Testis (tissue), 3 donors: ENCODE data around the gene NUP93. TPM values are rescaled to one million over a fixed set of nuclear protein-coding genes. Genes with fewer than 3 reads are reported as not detected.

Experiments
- DNase-seq: peaks from one replicate; pipeline ENCODE4 v3.0.0-alpha.2; 2019
- H3K27ac ChIP-seq, 2 donors: fragments of 200-600 bp; sonication (generic); one replicate each; pipeline ENCODE4 v1.5.1; 2019
- H3K27me3 ChIP-seq: fragments of 200-600 bp; sonication (generic); one replicate; pipeline ENCODE4 v1.5.1; 2019
- H3K36me3 ChIP-seq: fragments of 200-600 bp; sonication (generic); one replicate; pipeline ENCODE4 v1.5.1; 2017; ENCODE audit warnings: low read depth; ENCODE audit errors: missing control alignments
- H3K4me1 ChIP-seq: fragments of 200-600 bp; sonication (generic); one replicate; pipeline ENCODE4 v1.5.1; 2019
- H3K4me3 ChIP-seq, 2 donors: fragments of 200-600 bp; sonication (generic); one replicate each; pipeline ENCODE4 v1.5.1; 2017 to 2019
- H3K9me3 ChIP-seq: fragments of 200-600 bp; sonication (generic); one replicate; pipeline ENCODE4 v1.5.1; 2017
- POLR2A ChIP-seq: fragments of 450-650 bp; IDR thresholded peaks from one replicate; pipeline ENCODE4 v1.6.1; 2017; ENCODE audit warnings: antibody characterized with exemption, mild to moderate bottlenecking, moderate library complexity
- WGBS, 2 donors: methylation state at CpG; one replicate each; pipeline ENCODE4 v1.1.5; 2018; 5-methylcytosine and 5-hydroxymethylcytosine counted together
- intact Hi-C: fragments of 100-400 bp; cut with DNase I; formaldehyde crosslinking; loops from one replicate; pipeline ENCODE4 v1.15.1; 2023; ENCODE audit warnings: low total_unique reads
- polyA plus RNA-seq: library from polyadenylated mRNA; stranded (reverse); fragments of 350-450 nt; fragmentation: Illumina TruSeq; extraction: RNeasy Lipid Tissue Mini Kit (QIAGEN cat#74804); gene quantifications from one replicate; pipeline ENCODE4 v1.2.3, GENCODE V29; 2014; ENCODE audit warnings: low read depth, low replicate concordance; ENCODE audit not compliant: insufficient read depth
- total RNA-seq, 2 donors: library from RNA; depleted of rRNA; stranded (reverse); fragments of >200 nt; gene quantifications; one replicate each; pipeline ENCODE4 v1.2.3, GENCODE V29; 2016
- TF ChIP-seq, protein P1 (sequence below), 3 experiments: fragments of 450-650 bp in 2 of 3; fragments of 200-600 bp in 1 of 3; sonication (generic) in 1 of 3; IDR thresholded peaks; one replicate each; pipeline ENCODE4 v1.5.1; 2016 to 2019; ENCODE audit warnings: antibody characterized with exemption in 3 of 3, mild to moderate bottlenecking in 2 of 3, moderate library complexity in 1 of 3

The NUP93 gene
- total and polyA plus RNA-seq, 3 donors from 2014 or later: 94.2 to 147 (median 102) TPM

DNA sequence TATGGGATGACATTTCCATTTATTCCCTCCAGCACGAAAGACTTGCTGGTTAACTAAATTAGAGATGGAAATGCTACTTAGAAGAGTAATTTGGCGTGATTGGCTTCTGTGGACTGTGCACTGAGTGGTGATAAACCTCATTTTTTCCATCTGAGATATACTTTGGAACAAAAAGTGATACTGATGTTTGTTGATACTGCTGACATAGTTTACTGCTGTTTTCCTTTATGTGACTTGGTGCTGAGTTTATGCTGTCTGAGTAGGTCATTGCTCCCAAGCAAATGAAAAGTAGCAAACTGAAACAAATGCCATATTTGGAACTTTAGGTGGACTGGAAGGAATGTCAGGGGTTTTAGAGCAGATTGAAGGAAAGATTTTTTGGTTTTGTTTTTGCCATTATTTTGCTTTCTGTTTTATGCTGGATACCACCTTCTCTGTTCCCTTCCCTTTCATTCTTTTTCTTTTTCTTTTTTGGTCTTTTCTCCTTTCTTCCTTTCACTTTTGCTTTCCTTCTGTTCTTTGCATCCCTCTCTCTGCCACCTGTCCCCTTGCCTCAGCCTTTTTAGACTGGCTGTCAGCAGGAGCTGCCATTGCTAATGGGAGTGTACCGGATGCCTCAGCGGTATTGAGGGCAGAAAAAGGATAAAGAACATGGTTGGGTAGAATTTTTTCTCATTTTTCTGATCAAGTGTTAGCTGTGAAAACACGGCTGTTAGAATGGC is 41.8 kb downstream of the NUP93 start:
- Histone ChIP-seq H3K4me3 (no peak overlapping the region), H3K27me3 (no peaks in the 10 kb centered on the region), H3K4me1 (no peaks in the 10 kb centered on the region), H3K9me3 (no peaks in the 10 kb centered on the region), H3K27ac (no peak overlapping the region), H3K36me3 (no peaks in the 10 kb centered on the region)
- TF ChIP-seq, protein P1, sequence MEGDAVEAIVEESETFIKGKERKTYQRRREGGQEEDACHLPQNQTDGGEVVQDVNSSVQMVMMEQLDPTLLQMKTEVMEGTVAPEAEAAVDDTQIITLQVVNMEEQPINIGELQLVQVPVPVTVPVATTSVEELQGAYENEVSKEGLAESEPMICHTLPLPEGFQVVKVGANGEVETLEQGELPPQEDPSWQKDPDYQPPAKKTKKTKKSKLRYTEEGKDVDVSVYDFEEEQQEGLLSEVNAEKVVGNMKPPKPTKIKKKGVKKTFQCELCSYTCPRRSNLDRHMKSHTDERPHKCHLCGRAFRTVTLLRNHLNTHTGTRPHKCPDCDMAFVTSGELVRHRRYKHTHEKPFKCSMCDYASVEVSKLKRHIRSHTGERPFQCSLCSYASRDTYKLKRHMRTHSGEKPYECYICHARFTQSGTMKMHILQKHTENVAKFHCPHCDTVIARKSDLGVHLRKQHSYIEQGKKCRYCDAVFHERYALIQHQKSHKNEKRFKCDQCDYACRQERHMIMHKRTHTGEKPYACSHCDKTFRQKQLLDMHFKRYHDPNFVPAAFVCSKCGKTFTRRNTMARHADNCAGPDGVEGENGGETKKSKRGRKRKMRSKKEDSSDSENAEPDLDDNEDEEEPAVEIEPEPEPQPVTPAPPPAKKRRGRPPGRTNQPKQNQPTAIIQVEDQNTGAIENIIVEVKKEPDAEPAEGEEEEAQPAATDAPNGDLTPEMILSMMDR (IDR thresholded peaks at IDR 0.05): no peak
- TF ChIP-seq POLR2A: no peak
- DNase-seq: no peak
- intact Hi-C loops: no loop called here
- 80 to 86% methylated on average over 5 of the region's 5 CpGs for WGBS, 2 donors

DNA sequence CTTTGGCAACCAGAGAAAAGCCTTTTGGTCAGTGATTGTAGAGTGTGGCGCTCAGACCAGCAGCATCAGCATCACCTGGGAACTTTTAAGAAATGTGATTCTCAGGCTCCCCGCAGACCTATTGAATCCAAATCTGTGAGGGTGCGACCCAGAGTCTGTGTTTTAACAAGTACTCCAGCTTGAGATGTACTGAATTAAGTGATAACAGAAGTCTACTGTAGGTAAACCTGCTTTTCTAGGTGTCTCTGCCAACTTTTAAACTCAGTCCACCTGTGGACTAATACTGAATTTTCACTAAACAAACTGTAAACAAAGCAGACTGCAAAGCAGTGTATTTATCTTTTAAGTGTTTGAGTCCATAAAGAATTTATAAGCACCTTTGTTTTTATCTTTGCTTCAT is 43.6 kb downstream of the NUP93 start:
- intact Hi-C loops: no loop called here
- no peak overlapping the region for H3K27ac ChIP-seq

DNA sequence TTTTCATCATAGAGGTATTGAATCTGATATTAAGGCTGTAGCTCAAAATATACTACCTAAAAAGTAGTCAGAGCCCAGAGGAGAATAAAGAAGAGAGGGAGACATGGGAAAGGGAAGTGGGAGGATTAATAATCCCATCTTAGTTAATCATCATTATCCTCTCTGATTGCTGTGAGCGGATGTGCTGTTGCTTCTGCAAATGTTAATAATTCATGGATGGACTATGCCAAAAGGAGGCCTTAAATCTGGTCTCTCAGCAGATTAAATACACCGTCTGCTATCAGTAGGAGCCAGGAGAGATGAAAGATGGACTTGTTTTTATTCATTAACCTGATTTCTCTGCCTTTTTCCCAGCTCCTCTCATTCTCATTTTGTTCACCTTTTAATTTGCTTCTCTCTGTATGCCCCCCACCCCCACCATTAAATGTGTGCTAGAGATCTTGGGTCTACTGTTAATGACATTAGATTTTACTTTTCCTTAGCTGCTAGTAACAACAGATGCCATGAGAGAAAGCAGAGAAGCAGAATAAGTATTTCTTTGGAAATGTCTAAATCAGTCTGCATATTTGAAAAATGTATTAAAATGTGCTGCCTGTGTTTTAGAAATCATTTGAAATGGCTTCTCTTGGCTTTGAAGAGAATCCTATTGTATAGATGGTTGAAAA is 44.2 kb downstream of the NUP93 start:
- H3K9me3 ChIP-seq: no peaks in the 10 kb centered on the region
- TF ChIP-seq, protein P1 (IDR thresholded peaks at IDR 0.05): no peak
- TF ChIP-seq POLR2A: no peak
- no peaks in the 10 kb centered on the region for H3K4me1 ChIP-seq
- H3K4me3 ChIP-seq: no peak overlapping the region
- no peaks in the 10 kb centered on the region for H3K36me3 ChIP-seq
- no peak for DNase-seq
- no peak overlapping the region for H3K27ac ChIP-seq
- intact Hi-C loops: no loop called here
- WGBS, 2 donors: 84 to 90% methylated on average over 2 of the region's 2 CpGs
- H3K27me3 ChIP-seq: no peaks in the 10 kb centered on the region

More for the DNA sequence above, 43.6 kb downstream of the NUP93 start:
- Histone ChIP-seq H3K4me3 (no peak overlapping the region), H3K9me3 (no peaks in the 10 kb centered on the region), H3K4me1 (no peaks in the 10 kb centered on the region), H3K36me3 (no peaks in the 10 kb centered on the region), H3K27me3 (no peaks in the 10 kb centered on the region)
- TF ChIP-seq, protein P1 (IDR thresholded peaks at IDR 0.05): no peak
- no peak for TF ChIP-seq POLR2A
- no peak for DNase-seq
- 92 to 95% methylated on average over 3 of the region's 3 CpGs for WGBS, 2 donors

DNA sequence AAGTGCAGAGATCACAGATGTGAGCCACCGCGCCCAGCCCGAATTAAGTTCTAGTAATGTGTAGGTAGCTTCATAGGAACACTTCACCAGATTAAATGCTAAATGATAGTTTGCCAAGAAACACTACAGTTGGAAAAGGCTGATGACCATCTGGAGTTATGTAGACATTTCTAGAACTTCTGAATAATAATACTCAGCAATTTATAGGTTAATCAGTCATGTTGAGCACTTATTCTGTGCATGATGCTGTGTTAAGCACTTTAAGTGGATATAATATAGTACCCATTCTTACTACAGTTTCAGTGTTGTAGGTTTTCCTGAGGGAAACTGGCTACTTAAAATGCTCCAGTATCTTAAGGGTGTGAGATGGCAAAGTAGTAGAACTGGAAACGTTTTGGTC is 45.2 kb downstream of the NUP93 start:
- WGBS, 2 donors: 77 to 85% methylated on average over 4 of the region's 4 CpGs
- H3K27me3 ChIP-seq: no peaks in the 10 kb centered on the region
- no peak for TF ChIP-seq POLR2A
- TF ChIP-seq, protein P1 (IDR thresholded peaks at IDR 0.05): no peak
- intact Hi-C loops: no loop called here
- no peaks in the 10 kb centered on the region for H3K36me3 ChIP-seq
- no peak for DNase-seq
- H3K9me3 ChIP-seq: no peaks in the 10 kb centered on the region
- no peaks in the 10 kb centered on the region for H3K4me1 ChIP-seq
- no peak overlapping the region for H3K27ac ChIP-seq
- no peak overlapping the region for H3K4me3 ChIP-seq
